Sigmoid colon (tissue), 4 donors: Measurements from ENCODE around the gene TMPRSS6.

Experiments
- EP300 ChIP-seq, 4 donors: sonication (generic); formaldehyde crosslinking; IDR thresholded peaks; one replicate each; pipeline ENCODE4 v1.6.1; 2017; ENCODE audit warnings: antibody characterized with exemption in 4 of 4
- POLR2A ChIP-seq, 2 donors: fragments of 450-650 bp; IDR thresholded peaks; one replicate each; pipeline ENCODE4 v1.6.1; 2016; ENCODE audit warnings: antibody characterized with exemption in 2 of 2, mild to moderate bottlenecking in 2 of 2, moderate library complexity in 2 of 2
- TF ChIP-seq, protein P1 (sequence below), 4 experiments: fragments of 450-650 bp in 3 of 4; fragments of 200-600 bp in 1 of 4; IDR thresholded peaks; one replicate each; pipeline ENCODE4 v1.5.1; 2016 to 2019; ENCODE audit warnings: antibody characterized with exemption in 4 of 4, mild to moderate bottlenecking in 3 of 4, moderate library complexity in 2 of 4

DNA sequence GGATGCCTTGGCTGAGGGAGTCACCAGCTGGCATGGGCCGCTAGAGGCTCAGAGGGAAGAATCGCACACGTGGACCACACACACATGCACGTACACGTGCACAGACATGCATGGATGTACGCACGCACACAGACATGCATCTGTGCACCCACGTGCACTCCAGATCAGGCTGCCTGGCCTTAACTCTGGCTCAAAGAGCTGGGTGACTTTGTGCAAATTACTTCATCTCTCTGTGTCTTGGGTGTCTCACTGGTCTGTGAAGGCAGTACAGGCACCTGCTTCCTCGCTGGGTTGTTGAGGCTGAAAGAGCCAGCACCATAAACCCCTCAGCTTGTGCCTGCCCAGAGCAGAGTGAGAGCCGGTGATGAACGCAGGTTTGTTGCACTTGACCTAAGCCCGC, 28.7 kb downstream of the TMPRSS6 start:
- TF ChIP-seq EP300 (IDR thresholded peaks at IDR 0.05) (no peak), POLR2A (IDR thresholded peaks at IDR 0.05) (no peak)
- TF ChIP-seq, protein P1, sequence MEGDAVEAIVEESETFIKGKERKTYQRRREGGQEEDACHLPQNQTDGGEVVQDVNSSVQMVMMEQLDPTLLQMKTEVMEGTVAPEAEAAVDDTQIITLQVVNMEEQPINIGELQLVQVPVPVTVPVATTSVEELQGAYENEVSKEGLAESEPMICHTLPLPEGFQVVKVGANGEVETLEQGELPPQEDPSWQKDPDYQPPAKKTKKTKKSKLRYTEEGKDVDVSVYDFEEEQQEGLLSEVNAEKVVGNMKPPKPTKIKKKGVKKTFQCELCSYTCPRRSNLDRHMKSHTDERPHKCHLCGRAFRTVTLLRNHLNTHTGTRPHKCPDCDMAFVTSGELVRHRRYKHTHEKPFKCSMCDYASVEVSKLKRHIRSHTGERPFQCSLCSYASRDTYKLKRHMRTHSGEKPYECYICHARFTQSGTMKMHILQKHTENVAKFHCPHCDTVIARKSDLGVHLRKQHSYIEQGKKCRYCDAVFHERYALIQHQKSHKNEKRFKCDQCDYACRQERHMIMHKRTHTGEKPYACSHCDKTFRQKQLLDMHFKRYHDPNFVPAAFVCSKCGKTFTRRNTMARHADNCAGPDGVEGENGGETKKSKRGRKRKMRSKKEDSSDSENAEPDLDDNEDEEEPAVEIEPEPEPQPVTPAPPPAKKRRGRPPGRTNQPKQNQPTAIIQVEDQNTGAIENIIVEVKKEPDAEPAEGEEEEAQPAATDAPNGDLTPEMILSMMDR (IDR thresholded peaks at IDR 0.05), result no peak
